Heart left ventricle (tissue), 16 donors: ENCODE data around the gene ADRM1. TPM values are rescaled to one million over a fixed set of nuclear protein-coding genes. Genes with fewer than 3 reads are reported as not detected.
A peak's percentile ranks its signal among the peaks of the same experiment; 100 is the strongest.

Source experiments
- ATAC-seq, 4 donors: fragments of 200-7000 bp; cut with Tn5 transposase; one replicate each; pipeline ENCODE4 v1.9.1; 2020 to 2022; ENCODE audit warnings: moderate library complexity in 4 of 4, mild to moderate bottlenecking in 3 of 4, moderate number of reproducible peaks in 1 of 4
- DNase-seq, 5 donors: peaks; one replicate each; pipeline ENCODE4 v3.0.0-alpha.2; 2020
- H3K27ac ChIP-seq, 12 donors: fragments of 200-600 bp; sonication (generic) in 4 of 12; one replicate each; pipeline versions ENCODE4 v1.5.0 to v1.8.0; 2016 to 2022; ENCODE audit warnings: mild to moderate bottlenecking in 2 of 12
- H3K27me3 ChIP-seq, 9 donors: fragments of 200-600 bp; sonication (generic) in 2 of 9; one replicate each; pipeline versions ENCODE4 v1.5.1 to v1.8.0; 2016 to 2022; ENCODE audit warnings: mild to moderate bottlenecking in 3 of 9
- H3K36me3 ChIP-seq, 9 donors: fragments of 200-600 bp; sonication (generic) in 2 of 9; one replicate each; pipeline versions ENCODE4 v1.5.0 to v1.8.0; 2018 to 2022; ENCODE audit warnings: mild to moderate bottlenecking in 2 of 9
- H3K4me1 ChIP-seq, 12 donors: fragments of 200-600 bp; sonication (generic) in 4 of 12; one replicate each; pipeline versions ENCODE4 v1.5.0 to v1.8.0; 2016 to 2022; ENCODE audit warnings: mild to moderate bottlenecking in 3 of 12
- H3K4me3 ChIP-seq, 12 donors: fragments of 200-600 bp; sonication (generic) in 4 of 12; one replicate each; pipeline versions ENCODE4 v1.5.0 to v1.8.0; 2017 to 2022; ENCODE audit warnings: mild to moderate bottlenecking in 9 of 12, moderate library complexity in 4 of 12
- H3K9me3 ChIP-seq, 12 donors: fragments of 200-600 bp; sonication (generic) in 4 of 12; one replicate each; pipeline versions ENCODE4 v1.5.0 to v1.8.0; 2016 to 2022; ENCODE audit warnings: mild to moderate bottlenecking in 1 of 12
- CTCF ChIP-seq, 12 donors: fragments of 200-600 bp; sonication (generic) in 4 of 12; IDR thresholded peaks; one replicate each; pipeline versions ENCODE4 v1.5.0 to v1.8.0; 2018 to 2022; ENCODE audit warnings: antibody characterized with exemption in 12 of 12, mild to moderate bottlenecking in 5 of 12
- POLR2A ChIP-seq, 2 donors: fragments of 450-650 bp; IDR thresholded peaks; one replicate each; pipeline ENCODE4 v1.6.1; 2017; ENCODE audit warnings: antibody characterized with exemption in 2 of 2, mild to moderate bottlenecking in 2 of 2, moderate library complexity in 2 of 2
- WGBS, 4 donors: extraction: QIAGEN DNeasy Blood & Tissue Kit in 2 of 4; methylation state at CpG; one replicate each; pipeline versions ENCODE4 v1.1.5 to v1.1.7; 2013 to 2018; 5-methylcytosine and 5-hydroxymethylcytosine counted together
- intact Hi-C, 10 donors: fragments of 100-400 bp; cut with DNase I; formaldehyde crosslinking; loops; one replicate each; pipeline versions ENCODE4 v1.11.1 to v1.14.2; 2022
- polyA plus RNA-seq, 2 donors: library from polyadenylated mRNA; stranded (reverse); fragments of 200-250 nt; gene quantifications; one replicate each; pipeline ENCODE4 v1.2.3, GENCODE V29; 2013
- total RNA-seq, 9 donors: library from RNA; depleted of rRNA in 2 of 9; stranded (reverse); fragments of >200 nt in 2 of 9; fragmentation: NEBNext Ultra II Directional in 3 of 9; extraction: Animal tissue kit (Norgen Biotek cat#: 25700) in 3 of 9; gene quantifications; one replicate each; pipeline versions ENCODE4 v1.1.0 to v1.2.4, GENCODE V29; 2016 to 2023
- donor health status: ischemic (EF 13 %, LVEDD 7.1; RV severe dilation, severe dysfunction).
- donor health status: healthy with polysubstance abuse.
- donor health status: DM: no; HTN: yes; CAD: no.
- donor health status: DM: no; HTN: no; CAD: no.
- donor health status: ischemic (EF 25% LVEDD 6.9; RV normal size, moderate dysfunction).
- donor health status: ischemic (EF 25% LVEDD 5.7; RV mildly dilated, moderate dysfunction).
- donor health status: healthy.
- donor health status: DM: yes; HTN: yes; CAD: no.
- donor health status: ischemic (EF 35%, LVEDD 5.7; RV mildly dilated, moderate dysfunction).
- donor health status: nonischemic (EF 11% LVEDD 7.7; RV severe dilation, severe dysfunction).
- donor health status: DM: yes; HTN: yes; CAD: no.
- donor health status: PGD.
- donor health status: ischemic (EF 29% LVEDD 5.4; RV normal size, mild dysfunction).
- donor health status: nonischemic (EF 23%, LVEDD 6.1; RV moderate dilation, normal function).

The ADRM1 gene
- total and polyA plus RNA-seq, 11 donors: 66.8 to 218 (median 79.9) TPM

GRCh38 chr20:62350629-62351422 is 48.0 kb downstream of the ADRM1 start:
- ATAC-seq: no peak

GRCh38 chr20:62351469-62352401 is 48.9 kb downstream of the ADRM1 start:
- Histone ChIP-seq H3K27ac (peak overlapping the region in 10 of 12 donors; percentile 56 to 97 (median 84)), H3K36me3 (peaks cover 0 to 49% (median 30%) of the 10 kb centered on the region in 9 donors), H3K4me3 (no peak overlapping the region), H3K4me1 (peaks cover 21 to 48% (median 38%) of the 10 kb centered on the region in 12 donors), H3K27me3 (no peaks in the 10 kb centered on the region), H3K9me3 (peaks cover 0 to 11% (median 0%) of the 10 kb centered on the region in 12 donors)
- DNase-seq (peak in 3 of 5 donors; percentile 21 to 55 (median 21)), ATAC-seq (no peak)
- no peak for TF ChIP-seq CTCF (IDR thresholded peaks at IDR 0.05)
- no peak for TF ChIP-seq POLR2A (IDR thresholded peaks at IDR 0.05)
- intact Hi-C loops: loop anchor here in 5 of 10 donors (2.0 to 10.0 kb wide), 5 partner anchors 25 to 49 kb away; partner anchors contain the start of gene ADRM1 (in 2 of the 5)
- WGBS, 4 donors: 91 to 92% (median 91%) methylated on average over 55 to 60 of the region's 60 CpGs

More at GRCh38 chr20:62350629-62351422, 48.0 kb downstream of the ADRM1 start:
- Histone ChIP-seq H3K9me3 (peaks cover 0 to 11% (median 0%) of the 10 kb centered on the region in 12 donors), H3K27ac (peak overlapping the region in 1 of 12 donors; percentile 92), H3K4me1 (peaks cover 18 to 39% (median 29%) of the 10 kb centered on the region in 12 donors), H3K27me3 (no peaks in the 10 kb centered on the region), H3K36me3 (peaks cover 0 to 58% (median 39%) of the 10 kb centered on the region in 9 donors), H3K4me3 (no peak overlapping the region)
- no peak for TF ChIP-seq POLR2A (IDR thresholded peaks at IDR 0.05)
- no peak for TF ChIP-seq CTCF (IDR thresholded peaks at IDR 0.05)
- intact Hi-C loops: loop anchor here in 4 of 10 donors (5.0 to 10.0 kb wide), 4 partner anchors 39 to 49 kb away; partner anchors contain the start of gene ADRM1 (in 2 of the 4)
- WGBS, 4 donors: 85 to 92% (median 88%) methylated on average over 21 to 23 of the region's 23 CpGs
- DNase-seq: peak in 3 of 5 donors; percentile 19 to 58 (median 20)

- peaks cover 21 to 57% (median 47%) of the 10 kb centered on the region in 12 donors for H3K4me1 ChIP-seq
- H3K9me3 ChIP-seq: peaks cover 0 to 11% (median 0%) of the 10 kb centered on the region in 12 donors
- intact Hi-C loops: loop anchor here in 5 of 10 donors (2.0 to 10.0 kb wide), 5 partner anchors 24 to 50 kb away; partner anchors contain the start of gene ADRM1 (in 2 of the 5)
- H3K4me3 ChIP-seq: no peak overlapping the region
- H3K36me3 ChIP-seq: peaks cover 0 to 40% (median 25%) of the 10 kb centered on the region in 9 donors
- WGBS, 4 donors: 49 to 69% (median 63%) methylated on average over 20 to 43 of the region's 43 CpGs
- H3K27ac ChIP-seq: peak overlapping the region; percentile 62 to 97 (median 91)
- peaks cover 0 to 4% (median 0%) of the 10 kb centered on the region in 9 donors for H3K27me3 ChIP-seq
- ATAC-seq (peak; percentile 70 to 74 (median 72)), DNase-seq (peak; percentile 85 to 96 (median 90))
- TF ChIP-seq POLR2A (IDR thresholded peaks at IDR 0.05): no peak
- TF ChIP-seq CTCF (IDR thresholded peaks at IDR 0.05): peak in 8 of 12 donors; percentile 32 to 59 (median 40)
Observed at GRCh38 chr20:62352402-62353288, 49.8 kb downstream of the ADRM1 start.
